T47D (cell line): ENCODE results near the gene PSMB9.
"Not testable (repeated sequence)": the region's sequence is repeated elsewhere in the genome, so short reads cannot be mapped to it uniquely, and the experiment has no call there.

Experiments
- DNase-seq, 2 experiments: peaks; one replicate each; pipeline versions ENCODE4 v3.0.0 to v3.0.0-alpha.2; 2011 to 2012; ENCODE audit warnings: low read depth in 1 of 2, low spot score in 1 of 2
- JUND ChIP-seq: IDR thresholded peaks from 2 replicates; pipeline ENCODE4 v1.6.1; 2012; ENCODE audit warnings: low read depth
- in situ Hi-C: cut with HindIII; loops from 2 replicates; pipeline ENCODE4 v1.10.0; 2016; ENCODE audit warnings: low sequenced_read_pairs, low pct_unique_long_range_greater_than_20kb

The PSMB9 gene

DNA sequence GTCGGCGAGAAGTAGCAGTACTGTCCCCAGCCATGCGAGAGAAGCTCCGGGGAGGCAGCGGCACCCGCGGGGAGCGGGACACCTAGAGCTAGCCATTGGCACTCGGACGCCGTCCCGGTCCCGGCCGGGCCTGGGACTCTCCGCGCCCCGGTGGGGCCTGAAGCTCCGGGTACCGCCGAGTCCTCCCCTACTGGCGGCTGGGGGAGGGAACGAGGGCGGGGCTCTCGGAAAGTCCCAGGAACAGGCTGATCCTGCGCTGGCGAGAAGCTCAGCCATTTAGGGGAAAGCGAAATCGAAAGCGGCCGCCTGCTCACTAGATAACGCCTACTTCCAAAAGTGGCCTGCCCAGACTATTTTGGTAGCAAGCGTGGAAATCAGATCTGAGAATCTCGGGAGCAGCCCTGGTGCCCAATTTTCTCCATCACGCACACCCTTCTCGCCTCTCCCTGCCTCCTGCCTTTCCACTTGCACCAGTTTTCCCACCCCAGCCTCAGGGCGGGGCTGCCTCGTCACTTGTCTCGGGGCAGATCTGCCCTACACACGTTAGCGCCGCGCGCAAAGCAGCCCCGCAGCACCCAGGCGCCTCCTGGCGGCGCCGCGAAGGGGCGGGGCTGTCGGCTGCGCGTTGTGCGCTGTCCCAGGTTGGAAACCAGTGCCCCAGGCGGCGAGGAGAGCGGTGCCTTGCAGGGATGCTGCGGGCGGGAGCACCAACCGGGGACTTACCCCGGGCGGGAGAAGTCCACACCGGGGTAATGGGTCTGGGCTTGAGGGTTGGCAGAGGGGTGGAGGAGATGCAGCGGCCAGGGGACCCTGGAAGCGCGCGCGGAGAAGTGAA is at the start of gene PSMB9, which contains the start of gene TAP1:
PSMB9 (plus strand) TSS at position 652 of the 835 bp plus-strand sequence; CDS start at position 690, 38 bp downstream.
TAP1 (minus strand) TSS at position 164 of the 835 bp plus-strand sequence; CDS start at position 96, 68 bp downstream.
- no peak for TF ChIP-seq JUND
- in situ Hi-C loops = no loop called here
- DNase-seq = peak; percentile 90 to 96

DNA sequence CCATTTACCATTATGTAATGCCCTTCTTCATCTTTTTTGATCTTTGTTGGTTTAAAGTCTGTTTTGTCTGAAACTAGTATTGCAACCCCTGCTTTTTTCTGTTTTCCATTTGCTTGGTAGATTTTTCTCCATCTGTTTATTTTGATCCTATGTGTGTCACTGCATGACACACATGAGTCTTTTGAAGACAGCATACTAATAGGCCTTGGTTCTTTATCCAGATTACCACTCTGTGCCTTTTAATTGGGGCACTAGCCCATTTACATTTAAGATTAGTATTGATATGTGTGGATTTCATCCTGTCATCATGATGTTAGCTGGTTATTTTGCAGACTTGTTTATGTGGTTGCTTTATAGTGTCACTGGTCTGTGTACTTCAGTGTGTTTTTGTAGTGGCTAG is 48.6 kb upstream of the PSMB9 start:
- DNase-seq, in situ Hi-C loops: not testable (repeated sequence)

DNA sequence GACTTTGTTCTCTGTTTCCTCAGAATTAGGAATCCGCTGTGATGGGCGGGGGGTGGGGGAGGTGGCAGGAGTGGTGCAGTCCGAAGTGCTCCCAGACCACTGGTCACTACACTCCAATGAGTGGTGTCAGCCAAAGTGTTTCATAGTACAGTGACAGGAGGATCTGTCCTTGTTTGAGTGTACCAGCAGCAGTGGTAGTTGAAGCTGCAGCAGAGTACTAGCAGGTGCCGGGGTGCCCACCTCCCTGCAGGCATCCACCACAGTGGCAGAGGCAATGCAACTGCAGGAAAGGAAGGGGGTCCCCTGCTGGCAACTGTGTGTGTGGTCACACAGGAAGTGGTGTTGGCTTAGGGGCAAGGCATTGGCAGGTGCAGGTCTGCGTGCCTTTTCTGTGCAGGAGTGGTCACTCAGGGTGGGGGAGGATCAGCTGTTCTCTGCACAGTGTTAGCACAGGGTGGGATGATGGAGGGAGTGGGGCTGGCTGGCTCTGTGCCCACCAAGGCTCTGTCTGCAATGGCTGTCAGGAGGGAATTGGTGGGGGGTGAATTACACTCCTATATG is 46.9 kb upstream of the PSMB9 start:
- no peak for DNase-seq
- no peak for TF ChIP-seq JUND
- in situ Hi-C loops = no loop called here

DNA sequence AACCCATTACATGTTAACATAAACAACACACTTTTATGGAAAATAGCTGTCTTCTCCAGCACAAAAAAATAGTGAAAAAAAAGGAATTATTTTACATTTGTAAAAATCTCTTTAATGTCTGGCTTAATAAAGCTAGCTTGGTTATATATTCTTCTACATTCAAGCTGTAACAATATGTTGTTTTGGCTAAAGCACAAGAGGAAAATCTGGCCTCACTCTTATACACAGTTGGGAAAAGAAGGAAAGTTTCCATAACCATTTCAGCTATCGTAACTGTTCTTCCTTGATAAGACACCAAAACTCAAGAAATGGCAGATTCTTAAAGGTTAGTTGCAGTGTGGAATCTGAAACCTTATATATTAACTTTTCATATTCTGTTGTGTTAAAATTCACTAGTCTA is 44.8 kb upstream of the PSMB9 start:
- in situ Hi-C loops = no loop called here
- TF ChIP-seq JUND = no peak
- DNase-seq = no peak

DNA sequence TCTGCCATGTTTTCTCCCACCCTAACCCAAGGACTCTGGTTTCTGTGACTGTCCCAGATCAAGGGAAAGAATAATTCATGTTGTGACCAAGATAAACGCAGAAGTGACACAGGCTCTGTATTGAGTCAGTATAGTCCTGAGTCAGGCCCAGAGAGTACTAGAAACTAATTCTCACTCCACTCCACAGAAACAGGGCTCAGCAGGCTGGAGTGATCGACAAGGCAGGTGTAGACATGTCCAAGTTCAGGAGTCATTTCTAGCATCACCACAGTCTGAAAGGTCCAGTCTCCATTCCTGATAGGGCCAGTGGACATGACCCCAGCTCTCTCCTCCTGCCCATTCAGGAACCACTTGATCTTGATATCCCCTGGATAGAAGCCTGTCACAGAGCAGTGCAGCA is 39.8 kb upstream of the PSMB9 start:
- no peak for TF ChIP-seq JUND
- in situ Hi-C loops = no loop called here
- DNase-seq = no peak

DNA sequence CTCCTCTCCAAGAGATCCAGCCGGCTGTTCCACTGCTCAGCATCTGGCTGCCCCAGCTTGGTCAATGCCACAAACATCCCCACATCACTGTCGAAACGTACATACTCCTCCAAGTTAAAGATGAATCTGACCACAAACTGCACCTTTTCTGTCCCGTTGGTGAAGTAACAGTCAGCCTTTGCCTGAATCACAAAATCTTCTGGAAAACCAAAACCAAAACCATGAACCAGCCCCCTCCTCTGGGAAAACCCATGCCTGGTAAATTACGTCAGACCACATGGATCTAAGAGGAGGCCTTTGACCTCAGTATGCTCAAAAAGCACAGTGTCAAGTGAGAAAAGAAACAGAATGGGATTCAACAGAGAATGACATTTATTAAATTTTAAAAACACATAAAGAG is 38.9 kb upstream of the PSMB9 start:
- TF ChIP-seq JUND = no peak
- in situ Hi-C loops = no loop called here
- DNase-seq = no peak

DNA sequence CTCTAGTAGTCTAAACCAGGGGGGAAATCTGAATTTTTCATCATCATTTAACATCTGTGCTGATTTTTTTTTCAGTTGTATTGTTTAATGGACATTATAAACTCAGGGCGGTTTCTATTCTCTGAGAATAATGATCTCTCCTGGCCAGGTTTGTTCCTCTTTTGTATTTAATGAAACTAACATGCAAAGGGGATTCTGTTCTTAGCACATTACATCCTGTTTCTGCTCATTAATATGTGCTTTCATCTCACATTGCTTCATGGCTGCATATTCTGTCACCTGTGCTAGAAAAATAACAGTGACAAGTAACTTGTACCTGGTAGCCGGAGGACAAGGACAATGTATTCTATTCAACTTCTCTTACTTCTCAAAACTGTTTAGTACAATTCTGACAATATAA is 38.0 kb upstream of the PSMB9 start:
- in situ Hi-C loops = no loop called here
- DNase-seq = no peak
- TF ChIP-seq JUND = no peak

DNA sequence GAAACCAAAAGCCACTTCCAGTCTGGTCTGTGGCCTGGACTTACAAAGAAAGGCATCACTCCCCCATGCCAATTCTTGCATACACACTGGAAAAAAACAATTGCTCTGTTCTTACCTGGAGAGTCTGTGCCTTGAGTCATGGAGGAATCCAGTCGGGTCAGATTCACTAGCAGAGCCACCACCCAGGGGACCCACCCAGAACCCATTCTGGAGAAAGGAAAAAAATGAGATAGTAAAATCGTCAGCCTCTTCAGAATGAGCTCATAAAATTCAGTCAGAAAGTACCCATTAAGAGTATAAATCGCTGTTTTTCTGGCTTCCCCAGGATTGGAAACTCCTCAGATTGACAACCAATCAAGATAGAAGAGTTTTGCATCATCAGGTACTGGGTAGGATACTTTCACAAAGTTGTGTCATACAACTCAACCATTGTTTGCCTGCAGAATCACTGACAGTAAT is 37.2 kb upstream of the PSMB9 start, which contains the start of gene HLA-DOB:
HLA-DOB (minus strand) TSS at position 257 of the 459 bp plus-strand sequence; CDS start at position 206, 51 bp downstream.
- in situ Hi-C loops = no loop called here
- peak; percentile 70 to 72 for DNase-seq
- no peak for TF ChIP-seq JUND

DNA sequence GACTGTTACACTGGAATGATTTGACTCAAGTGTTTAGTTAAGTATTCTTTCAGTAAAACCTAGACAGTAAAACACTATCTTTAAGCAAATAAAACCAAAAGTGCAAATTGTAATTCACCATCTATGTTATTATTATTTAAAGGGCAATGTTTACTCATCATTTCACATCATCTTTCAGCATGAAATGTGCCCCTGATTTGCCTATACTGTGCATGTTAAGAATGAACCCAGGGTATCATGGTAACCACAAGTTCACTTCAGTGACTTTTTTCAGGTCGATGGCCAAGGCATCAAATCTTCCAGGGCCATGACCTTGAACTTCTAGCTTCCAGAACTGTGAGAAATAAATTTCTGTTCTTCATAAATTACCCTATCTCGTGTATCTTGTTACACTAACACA is 35.1 kb upstream of the PSMB9 start:
- TF ChIP-seq JUND = no peak
- DNase-seq = no peak
- in situ Hi-C loops = no loop called here

DNA sequence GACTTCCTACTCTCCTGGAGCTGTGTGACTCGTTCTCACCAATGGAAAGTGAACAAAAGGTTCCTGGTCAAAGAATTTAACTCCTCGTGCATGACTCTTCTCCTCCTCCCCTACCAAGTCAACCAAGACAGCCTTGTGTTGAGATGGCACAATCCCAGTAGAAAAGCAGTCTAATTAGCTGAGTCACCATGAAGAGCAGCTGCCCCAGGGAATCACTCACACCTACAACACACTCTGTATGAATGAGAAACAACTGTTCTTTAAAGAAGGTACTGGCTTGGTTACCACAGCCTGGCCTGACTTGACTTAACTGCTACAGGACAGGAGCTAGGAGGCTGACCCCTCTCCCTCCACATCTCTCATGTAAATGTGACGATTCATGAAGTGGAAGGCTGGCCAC is 34.3 kb upstream of the PSMB9 start:
- TF ChIP-seq JUND = no peak
- DNase-seq = peak in 1 of 2 experiments; percentile 42
- in situ Hi-C loops = no loop called here

DNA sequence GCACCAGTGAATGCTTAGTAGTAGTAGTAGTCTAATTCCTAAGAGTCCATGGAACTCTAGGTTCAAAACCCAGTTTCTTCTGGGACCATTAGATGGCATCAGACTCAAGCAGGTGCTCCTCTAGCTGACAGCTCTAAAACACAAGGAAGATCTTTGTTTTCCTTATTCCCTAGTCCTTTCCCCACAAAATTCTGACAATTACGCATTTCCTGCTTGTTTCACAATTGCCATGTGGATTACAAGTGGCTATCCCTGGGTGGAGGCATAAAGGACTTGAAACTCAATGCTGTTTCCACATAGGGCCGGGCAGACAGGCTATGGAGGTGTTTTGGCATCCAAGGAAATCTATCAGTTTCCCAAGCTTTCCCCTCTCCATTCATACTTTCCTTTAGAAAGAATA is 28.0 kb upstream of the PSMB9 start:
- TF ChIP-seq JUND = no peak
- peak; percentile 30 to 73 for DNase-seq
- in situ Hi-C loops = no loop called here

DNA sequence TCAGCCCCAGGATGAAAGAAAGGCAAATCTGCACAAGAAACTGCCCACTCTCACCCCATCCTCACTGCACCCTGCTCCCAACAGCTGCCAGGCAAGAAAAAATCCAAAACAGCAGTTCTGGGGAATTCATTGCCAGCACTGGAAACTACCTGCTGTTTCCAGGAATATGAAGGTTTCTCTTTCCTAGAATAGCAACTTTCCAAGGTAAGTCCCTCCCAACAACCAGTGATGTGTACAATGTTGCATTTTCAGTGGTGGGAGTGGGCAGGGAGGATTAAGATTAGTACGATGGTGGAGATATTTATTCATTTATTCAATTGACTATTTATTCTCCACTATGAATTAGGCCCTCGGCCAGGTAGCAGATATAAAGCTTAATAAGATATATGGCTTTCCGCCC is 27.0 kb upstream of the PSMB9 start:
- in situ Hi-C loops = no loop called here
- DNase-seq = no peak
- TF ChIP-seq JUND = no peak

DNA sequence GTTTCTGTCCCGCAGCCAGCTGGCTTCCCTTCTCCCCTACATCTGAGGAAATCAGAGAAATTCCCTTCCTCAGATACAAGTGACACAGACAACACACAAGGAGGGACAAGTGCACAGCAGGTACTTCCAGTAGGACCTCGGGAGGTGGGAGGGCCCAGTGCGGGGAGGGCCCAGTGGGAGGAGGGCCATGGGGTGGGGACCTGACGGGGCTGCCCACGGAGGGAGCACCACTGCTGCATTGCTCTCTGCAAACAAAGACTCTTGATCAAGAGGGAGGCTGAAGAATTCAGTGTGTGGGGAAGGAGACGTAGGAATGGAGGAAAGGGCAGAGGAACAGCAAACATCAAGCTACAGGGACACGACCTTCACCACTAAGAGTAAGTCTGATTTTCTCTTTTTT is 24.5 kb upstream of the PSMB9 start:
- TF ChIP-seq JUND = no peak
- in situ Hi-C loops = no loop called here
- DNase-seq = no peak
